Endodermal cell (in vitro differentiated cells): ENCODE results near the gene PACRG. TPM values are rescaled to one million over a fixed set of nuclear protein-coding genes. Genes with fewer than 3 reads are reported as not detected.

Experiments used
- DNase-seq: peaks from one replicate; pipeline ENCODE4 v3.0.0-alpha.2; 2017
- H3K27ac ChIP-seq: 2 replicates; pipeline ENCODE4 v1.5.1; 2013; ENCODE audit warnings: mild to moderate bottlenecking, low read depth, low read length, moderate library complexity
- H3K27me3 ChIP-seq: 2 replicates; pipeline ENCODE4 v1.6.1; 2013; ENCODE audit warnings: mild to moderate bottlenecking, low read length, moderate library complexity; ENCODE audit not compliant: insufficient read depth, control insufficient read depth, poor library complexity, severe bottlenecking
- H3K36me3 ChIP-seq: 2 replicates; pipeline ENCODE4 v1.7.0; 2013; ENCODE audit warnings: mild to moderate bottlenecking, low read length, moderate library complexity; ENCODE audit not compliant: control insufficient read depth, insufficient read depth
- H3K4me1 ChIP-seq: one replicate; pipeline ENCODE4 v1.7.0; 2013; ENCODE audit warnings: low read length; ENCODE audit not compliant: control insufficient read depth, insufficient read depth
- H3K4me3 ChIP-seq: 2 replicates; pipeline ENCODE4 v1.5.1; 2013; ENCODE audit warnings: mild to moderate bottlenecking, low read length, moderate library complexity
- H3K9ac ChIP-seq: 2 replicates; pipeline ENCODE4 v1.6.1; 2013; ENCODE audit warnings: mild to moderate bottlenecking, low read length, moderate library complexity; ENCODE audit not compliant: poor library complexity, severe bottlenecking; ENCODE audit errors: extremely low read depth
- H3K9me3 ChIP-seq: 2 replicates; pipeline ENCODE4 v1.6.1; 2013; ENCODE audit warnings: mild to moderate bottlenecking, low read length, moderate library complexity; ENCODE audit not compliant: control insufficient read depth
- H3K27ac Mint-ChIP-seq: 2 replicates; pipeline ENCODE4 v1.8.0; 2020; ENCODE audit warnings: mixed read lengths
- H3K27me3 Mint-ChIP-seq: 2 replicates; pipeline ENCODE4 v1.8.0; 2021; ENCODE audit warnings: mild to moderate bottlenecking, mixed read lengths; ENCODE audit not compliant: insufficient read depth
- H3K36me3 Mint-ChIP-seq: 2 replicates; pipeline ENCODE4 v1.8.0; 2020; ENCODE audit warnings: low read depth, mixed read lengths
- H3K4me1 Mint-ChIP-seq: 2 replicates; pipeline ENCODE4 v1.8.0; 2020; ENCODE audit warnings: mixed read lengths
- H3K4me3 Mint-ChIP-seq: 2 replicates; pipeline ENCODE4 v1.8.0; 2020; ENCODE audit warnings: mild to moderate bottlenecking, moderate library complexity, mixed read lengths
- H3K9me3 Mint-ChIP-seq: 2 replicates; pipeline ENCODE4 v1.8.0; 2020; ENCODE audit warnings: mild to moderate bottlenecking, mixed read lengths
- WGBS, 2 experiments: methylation state at CpG; one replicate each; pipeline versions ENCODE4 v1.1.5 to v1.1.7; 2013; ENCODE audit warnings: missing lambda C conversion rate in 2 of 2, mixed read lengths in 1 of 2; ENCODE audit not compliant: insufficient coverage in 1 of 2, insufficient read length in 1 of 2; 5-methylcytosine and 5-hydroxymethylcytosine counted together
- total RNA-seq, 2 donors: library from RNA; stranded (reverse); fragmentation: NEBNext Ultra II Directional in 1 of 2; extraction: Animal tissue kit (Norgen Biotek cat#: 25700) in 1 of 2; gene quantifications; 2 replicates in 1 of 2; 3 replicates in 1 of 2; pipeline ENCODE4 v1.2.1, GENCODE V29; 2021
- TF ChIP-seq, protein P1 (sequence below): fragments of 200-600 bp; sonication (generic); conservative IDR thresholded peaks from 2 replicates; pipeline ENCODE4 v1.5.0; 2021; ENCODE audit warnings: antibody characterized with exemption, mild to moderate bottlenecking

PACRG gene
- total RNA-seq, 2 donors from 2014 or later = 0.42 to 0.44 TPM

DNA sequence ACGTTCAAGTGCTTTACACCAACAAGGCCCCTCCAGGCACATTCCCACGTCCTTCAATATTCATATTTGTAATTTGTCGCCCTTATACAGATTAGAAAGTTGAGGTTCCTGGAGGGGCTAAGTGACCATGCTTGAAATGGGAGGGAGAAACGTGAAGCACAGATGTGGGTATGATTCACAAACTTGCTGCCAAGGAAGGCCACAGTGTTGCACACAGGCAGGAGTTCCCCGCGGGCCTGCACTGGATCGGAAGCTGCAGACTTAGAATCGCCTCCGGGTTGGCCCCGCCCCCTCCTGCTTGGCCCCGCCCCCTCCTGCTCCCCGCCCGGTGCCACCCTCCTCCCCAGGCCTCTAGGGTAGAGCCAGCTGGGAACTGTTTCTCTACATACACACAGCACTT lies 628.5 kb downstream of the PACRG start:
- no peak overlapping the region for H3K27ac Mint-ChIP-seq
- H3K27me3 ChIP-seq = no peaks in the 10 kb centered on the region
- peaks cover 5% of the 10 kb centered on the region for H3K4me1 Mint-ChIP-seq
- peak; percentile 71 for DNase-seq
- no peak overlapping the region for H3K4me3 ChIP-seq
- WGBS, 2 experiments = 73% methylated on average over 9 of the region's 13 CpGs; no CpG with 5 or more reads in 1 of the 2 experiments
- no peak overlapping the region for H3K9ac ChIP-seq
- no peaks in the 10 kb centered on the region for H3K36me3 Mint-ChIP-seq
- H3K4me3 Mint-ChIP-seq = no peak overlapping the region
- H3K9me3 Mint-ChIP-seq = no peaks in the 10 kb centered on the region
- TF ChIP-seq, protein P1, sequence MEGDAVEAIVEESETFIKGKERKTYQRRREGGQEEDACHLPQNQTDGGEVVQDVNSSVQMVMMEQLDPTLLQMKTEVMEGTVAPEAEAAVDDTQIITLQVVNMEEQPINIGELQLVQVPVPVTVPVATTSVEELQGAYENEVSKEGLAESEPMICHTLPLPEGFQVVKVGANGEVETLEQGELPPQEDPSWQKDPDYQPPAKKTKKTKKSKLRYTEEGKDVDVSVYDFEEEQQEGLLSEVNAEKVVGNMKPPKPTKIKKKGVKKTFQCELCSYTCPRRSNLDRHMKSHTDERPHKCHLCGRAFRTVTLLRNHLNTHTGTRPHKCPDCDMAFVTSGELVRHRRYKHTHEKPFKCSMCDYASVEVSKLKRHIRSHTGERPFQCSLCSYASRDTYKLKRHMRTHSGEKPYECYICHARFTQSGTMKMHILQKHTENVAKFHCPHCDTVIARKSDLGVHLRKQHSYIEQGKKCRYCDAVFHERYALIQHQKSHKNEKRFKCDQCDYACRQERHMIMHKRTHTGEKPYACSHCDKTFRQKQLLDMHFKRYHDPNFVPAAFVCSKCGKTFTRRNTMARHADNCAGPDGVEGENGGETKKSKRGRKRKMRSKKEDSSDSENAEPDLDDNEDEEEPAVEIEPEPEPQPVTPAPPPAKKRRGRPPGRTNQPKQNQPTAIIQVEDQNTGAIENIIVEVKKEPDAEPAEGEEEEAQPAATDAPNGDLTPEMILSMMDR = no peak
- no peaks in the 10 kb centered on the region for H3K4me1 ChIP-seq
- no peaks in the 10 kb centered on the region for H3K9me3 ChIP-seq
- no peaks in the 10 kb centered on the region for H3K27me3 Mint-ChIP-seq
- H3K36me3 ChIP-seq = no peaks in the 10 kb centered on the region
- peak overlapping the region; percentile 62 for H3K27ac ChIP-seq

DNA sequence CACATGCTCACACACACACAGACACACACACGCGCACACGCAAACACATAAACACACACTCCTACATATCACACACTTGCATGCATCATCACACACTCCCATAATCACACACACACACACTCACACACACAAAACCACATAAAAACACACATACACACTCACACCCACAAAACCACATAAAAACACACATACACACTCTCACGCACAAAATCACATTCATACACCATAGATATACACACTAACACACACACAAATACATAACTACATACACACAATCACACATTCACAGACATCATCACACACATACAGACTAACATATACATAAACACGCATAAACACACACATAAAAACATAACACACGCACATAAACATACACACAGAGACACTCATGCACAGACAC lies 629.0 kb downstream of the PACRG start:
- Histone ChIP-seq H3K27ac (no peak overlapping the region), H3K9me3 (no peaks in the 10 kb centered on the region), H3K4me1 (no peaks in the 10 kb centered on the region), H3K36me3 (no peaks in the 10 kb centered on the region), H3K4me3 (no peak overlapping the region), H3K27me3 (no peaks in the 10 kb centered on the region), H3K9ac (no peak overlapping the region)
- TF ChIP-seq, protein P1 = no peak
- no peak for DNase-seq
- no peaks in the 10 kb centered on the region for H3K27me3 Mint-ChIP-seq
- 96 to 100% methylated on average over 1 to 6 of the region's 6 CpGs for WGBS, 2 experiments
- H3K4me1 Mint-ChIP-seq = peaks cover 5% of the 10 kb centered on the region
- no peaks in the 10 kb centered on the region for H3K9me3 Mint-ChIP-seq
- no peaks in the 10 kb centered on the region for H3K36me3 Mint-ChIP-seq
- H3K4me3 Mint-ChIP-seq = no peak overlapping the region
- H3K27ac Mint-ChIP-seq = no peak overlapping the region

- H3K36me3 ChIP-seq = no peaks in the 10 kb centered on the region
- Mint-ChIP-seq H3K4me1 (peaks cover 12% of the 10 kb centered on the region), H3K27ac (no peak overlapping the region), H3K27me3 (no peaks in the 10 kb centered on the region), H3K36me3 (no peaks in the 10 kb centered on the region), H3K4me3 (no peak overlapping the region), H3K9me3 (no peaks in the 10 kb centered on the region)
- 95 to 96% methylated on average over 13 of the region's 13 CpGs for WGBS, 2 experiments
- DNase-seq = no peak
- no peaks in the 10 kb centered on the region for H3K27me3 ChIP-seq
- H3K4me1 ChIP-seq = no peaks in the 10 kb centered on the region
- no peaks in the 10 kb centered on the region for H3K9me3 ChIP-seq
- no peak overlapping the region for H3K27ac ChIP-seq
- TF ChIP-seq, protein P1 = no peak
- H3K9ac ChIP-seq = no peak overlapping the region
- H3K4me3 ChIP-seq = no peak overlapping the region
Measured at GRCh38 chr6:163364641-163365040, 636.9 kb downstream of the PACRG start.

Other genes starting within 250 kb of the PACRG start
- gene PRKN, start 208 bp upstream of the PACRG start, total RNA-seq = 1 to 10 TPM; 3.3 to 4.8 TPM